Upper lobe of left lung (tissue), 4 donors: ENCODE data around the gene CRX.
"Not testable (repeated sequence)": the region's sequence is repeated elsewhere in the genome, so short reads cannot be mapped to it uniquely, and the experiment has no call there.

Experiments used
- EP300 ChIP-seq, 4 donors: sonication (generic); formaldehyde crosslinking; IDR thresholded peaks; one replicate each; pipeline ENCODE4 v1.5.1; 2017; ENCODE audit warnings: antibody characterized with exemption in 4 of 4, control low read depth in 2 of 4
- POLR2A ChIP-seq, 4 donors: fragments of 450-650 bp; IDR thresholded peaks; one replicate each; pipeline ENCODE4 v1.5.1; 2016 to 2017; ENCODE audit warnings: antibody characterized with exemption in 4 of 4, mild to moderate bottlenecking in 2 of 4
- TF ChIP-seq, protein P1 (sequence below), 6 experiments: fragments of 450-650 bp in 4 of 6; fragments of 200-600 bp in 2 of 6; sonication (generic) in 2 of 6; IDR thresholded peaks; one replicate each; pipeline ENCODE4 v1.5.1; 2016 to 2019; ENCODE audit warnings: antibody characterized with exemption in 6 of 6

GRCh38 chr19:47879385-47879784, 57.6 kb downstream of the CRX start:
- TF ChIP-seq, protein P1, sequence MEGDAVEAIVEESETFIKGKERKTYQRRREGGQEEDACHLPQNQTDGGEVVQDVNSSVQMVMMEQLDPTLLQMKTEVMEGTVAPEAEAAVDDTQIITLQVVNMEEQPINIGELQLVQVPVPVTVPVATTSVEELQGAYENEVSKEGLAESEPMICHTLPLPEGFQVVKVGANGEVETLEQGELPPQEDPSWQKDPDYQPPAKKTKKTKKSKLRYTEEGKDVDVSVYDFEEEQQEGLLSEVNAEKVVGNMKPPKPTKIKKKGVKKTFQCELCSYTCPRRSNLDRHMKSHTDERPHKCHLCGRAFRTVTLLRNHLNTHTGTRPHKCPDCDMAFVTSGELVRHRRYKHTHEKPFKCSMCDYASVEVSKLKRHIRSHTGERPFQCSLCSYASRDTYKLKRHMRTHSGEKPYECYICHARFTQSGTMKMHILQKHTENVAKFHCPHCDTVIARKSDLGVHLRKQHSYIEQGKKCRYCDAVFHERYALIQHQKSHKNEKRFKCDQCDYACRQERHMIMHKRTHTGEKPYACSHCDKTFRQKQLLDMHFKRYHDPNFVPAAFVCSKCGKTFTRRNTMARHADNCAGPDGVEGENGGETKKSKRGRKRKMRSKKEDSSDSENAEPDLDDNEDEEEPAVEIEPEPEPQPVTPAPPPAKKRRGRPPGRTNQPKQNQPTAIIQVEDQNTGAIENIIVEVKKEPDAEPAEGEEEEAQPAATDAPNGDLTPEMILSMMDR (IDR thresholded peaks at IDR 0.05), result not testable (repeated sequence)
- TF ChIP-seq POLR2A, EP300 (IDR thresholded peaks at IDR 0.05): not testable (repeated sequence)
